Stimulated activated CD4-positive, alpha-beta T cell treated with anti-CD3 and anti-CD28 coated beads, TNF-alpha, amount 100 ng/mL, for 24 hours (primary cell): ENCODE data around the gene FBXO11.
A peak's percentile ranks its signal among the peaks of the same experiment; 100 is the strongest.

ENCODE experiments used
- DNase-seq, 3 experiments: peaks; one replicate each; pipeline ENCODE4 v3.0.0-alpha.2; 2020; ENCODE audit warnings: low read depth in 3 of 3

Gene FBXO11

GRCh38 chr2:47784352-47784851, 121.9 kb downstream of the FBXO11 start:
- DNase-seq: no peak

GRCh38 chr2:47783486-47784351, 122.6 kb downstream of the FBXO11 start:
- peak; percentile 37 to 67 (median 42) for DNase-seq

GRCh38 chr2:47782671-47783485, 123.4 kb downstream of the FBXO11 start, which contains the start of gene MSH6:
MSH6 (plus strand) TSS chr2:47783145; CDS start chr2:47783234, 89 bp downstream.
- peak; percentile 69 to 86 (median 80) for DNase-seq

GRCh38 chr2:47782381-47782670, 124.0 kb downstream of the FBXO11 start:
- no peak for DNase-seq

GRCh38 chr2:47779426-47779790, 126.9 kb downstream of the FBXO11 start:
- DNase-seq: no peak

- no peak for DNase-seq
Observed at GRCh38 chr2:47778698-47779425, 127.4 kb downstream of the FBXO11 start.

GRCh38 chr2:47777277-47777937, 128.9 kb downstream of the FBXO11 start:
- DNase-seq: no peak

- no peak for DNase-seq
Observed at GRCh38 chr2:47774567-47774966, 131.7 kb downstream of the FBXO11 start.

GRCh38 chr2:47772343-47772742, 134.0 kb downstream of the FBXO11 start:
- no peak for DNase-seq

- DNase-seq: no peak
Observed at GRCh38 chr2:47771211-47771610, 135.1 kb downstream of the FBXO11 start.

- DNase-seq: no peak
Observed at GRCh38 chr2:47769318-47769717, 137.0 kb downstream of the FBXO11 start.

- peak; percentile 38 to 65 (median 61) for DNase-seq
Observed at GRCh38 chr2:47767880-47768609, 138.3 kb downstream of the FBXO11 start.

- no peak for DNase-seq
Observed at GRCh38 chr2:47767497-47767844, 138.8 kb downstream of the FBXO11 start.

- DNase-seq: no peak
Observed at GRCh38 chr2:47751856-47752414, 154.4 kb downstream of the FBXO11 start.

- no peak for DNase-seq
Observed at GRCh38 chr2:47747878-47748277, 158.4 kb downstream of the FBXO11 start.

- DNase-seq: no peak
Observed at GRCh38 chr2:47744074-47744473, 162.2 kb downstream of the FBXO11 start.

- DNase-seq: no peak
Observed at GRCh38 chr2:47741637-47742036, 164.7 kb downstream of the FBXO11 start.

- DNase-seq: no peak
Observed at GRCh38 chr2:47741101-47741500, 165.2 kb downstream of the FBXO11 start.
